ENCODE data around the gene SETX.

- TF ChIP-seq CTCF (IDR thresholded peaks at IDR 0.05; ENCODE audit: low read length) (no peak), EZH2 (IDR thresholded peaks at IDR 0.05; ENCODE audit: borderline replicate concordance, low read length) (no peak)
Measured at GRCh38 chr9:132267660-132268059, 87.1 kb downstream of the SETX start.
